Measurements from ENCODE around the gene LAMA5. TPM values are rescaled to one million over a fixed set of nuclear protein-coding genes. Genes with fewer than 3 reads are reported as not detected.

LAMA5 gene
- total RNA-seq, 1 donor from 2014 or later: 35.0 TPM

- Mint-ChIP-seq H3K4me1 (peaks cover 20% of the 10 kb centered on the region), H3K27me3 (ENCODE audit: low read depth) (peaks cover 2% of the 10 kb centered on the region), H3K4me3 (peak overlapping the region; percentile 49), H3K27ac (ENCODE audit: unreplicated experiment) (no peak overlapping the region), H3K9me3 (no peaks in the 10 kb centered on the region), H3K36me3 (ENCODE audit: low read depth) (no peaks in the 10 kb centered on the region)
- no peak for DNase-seq (ENCODE audit: low read depth, low spot score)
- TF ChIP-seq CTCF (conservative IDR thresholded peaks at IDR 0.05): no peak
Observed at GRCh38 chr20:62306414-62307187, 60.5 kb downstream of the LAMA5 start.

- TF ChIP-seq CTCF (conservative IDR thresholded peaks at IDR 0.05): no peak
- H3K4me1 Mint-ChIP-seq: peaks cover 21% of the 10 kb centered on the region
- peak overlapping the region; percentile 92 for H3K27ac Mint-ChIP-seq (ENCODE audit: unreplicated experiment)
- H3K36me3 Mint-ChIP-seq (ENCODE audit: low read depth): no peaks in the 10 kb centered on the region
- peaks cover 2% of the 10 kb centered on the region for H3K27me3 Mint-ChIP-seq (ENCODE audit: low read depth)
- H3K9me3 Mint-ChIP-seq: no peaks in the 10 kb centered on the region
- H3K4me3 Mint-ChIP-seq: peak overlapping the region; percentile 83
- DNase-seq (ENCODE audit: low read depth, low spot score): no peak
Observed at GRCh38 chr20:62305765-62306413, 61.2 kb downstream of the LAMA5 start.

DNA sequence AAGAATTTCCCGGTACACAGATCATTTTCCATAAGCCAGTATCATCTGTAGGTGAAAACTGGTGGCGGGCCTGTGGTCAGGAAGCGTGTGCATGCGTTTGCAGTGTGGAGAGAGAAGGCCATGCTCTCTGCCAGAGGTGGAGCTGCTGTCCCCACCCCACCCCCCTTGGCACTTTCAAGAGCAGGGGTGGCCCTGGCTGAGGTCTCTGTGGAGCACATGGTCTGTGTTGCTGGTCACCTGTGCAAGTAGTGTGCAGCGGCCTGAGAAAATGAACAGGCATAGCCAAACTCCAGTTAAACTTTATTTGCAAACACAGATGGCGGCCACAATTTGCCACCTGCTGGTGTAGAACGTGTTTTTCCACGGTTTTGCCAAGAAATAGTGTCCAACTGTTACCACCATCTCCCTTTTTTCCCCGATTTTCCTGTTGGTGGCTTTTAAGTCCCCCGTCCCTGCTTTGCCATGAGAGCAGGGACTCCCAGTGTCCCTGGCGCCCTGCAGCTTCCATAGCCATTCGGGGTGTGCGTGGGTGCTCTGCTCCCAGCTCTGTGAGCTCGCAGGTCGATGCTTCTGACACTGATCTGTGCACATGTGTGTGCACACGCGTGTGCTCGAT, 61.9 kb downstream of the LAMA5 start:
- Mint-ChIP-seq H3K4me3 (peak overlapping the region; percentile 83), H3K9me3 (no peaks in the 10 kb centered on the region), H3K27me3 (ENCODE audit: low read depth) (peaks cover 2% of the 10 kb centered on the region), H3K4me1 (peaks cover 21% of the 10 kb centered on the region), H3K27ac (ENCODE audit: unreplicated experiment) (peak overlapping the region; percentile 92), H3K36me3 (ENCODE audit: low read depth) (no peaks in the 10 kb centered on the region)
- no peak for TF ChIP-seq CTCF (conservative IDR thresholded peaks at IDR 0.05)
- DNase-seq (ENCODE audit: low read depth, low spot score): no peak

- DNase-seq (ENCODE audit: low read depth, low spot score): no peak
- Mint-ChIP-seq H3K4me3 (peak overlapping the region; percentile 96), H3K27ac (ENCODE audit: unreplicated experiment) (no peak overlapping the region), H3K9me3 (no peaks in the 10 kb centered on the region), H3K4me1 (peaks cover 21% of the 10 kb centered on the region), H3K27me3 (ENCODE audit: low read depth) (peaks cover 2% of the 10 kb centered on the region), H3K36me3 (ENCODE audit: low read depth) (no peaks in the 10 kb centered on the region)
- no peak for TF ChIP-seq CTCF (conservative IDR thresholded peaks at IDR 0.05)
Observed at GRCh38 chr20:62304331-62305148, 62.6 kb downstream of the LAMA5 start.
